T-helper 17 cell (primary cell): ENCODE measurements around the gene TRIO. TPM values are rescaled to one million over a fixed set of nuclear protein-coding genes. Genes with fewer than 3 reads are reported as not detected.

Experiments
- ATAC-seq: fragments of 150-1000 bp; cut with Tn5 transposase; 2 replicates; pipeline ENCODE4 v1.10.0; 2021; ENCODE audit warnings: mild to moderate bottlenecking, moderate library complexity
- DNase-seq, 3 donors: peaks; one replicate each; pipeline versions ENCODE4 v3.0.0 to v3.0.0-alpha.2; 2020 to 2021
- H3K9me3 ChIP-seq: one replicate; pipeline ENCODE4 v1.7.0; 2013; ENCODE audit warnings: low read length, mild to moderate bottlenecking; ENCODE audit not compliant: control insufficient read depth, poor library complexity, severe bottlenecking
- H3K27ac Mint-ChIP-seq: one replicate; pipeline ENCODE4 v1.8.0; 2022; ENCODE audit warnings: mild to moderate bottlenecking, moderate library complexity, mixed read lengths
- H3K27me3 Mint-ChIP-seq: one replicate; pipeline ENCODE4 v1.8.0; 2022; ENCODE audit warnings: mixed read lengths
- H3K36me3 Mint-ChIP-seq: one replicate; pipeline ENCODE4 v1.8.0; 2022; ENCODE audit warnings: low read depth, mixed read lengths
- H3K4me1 Mint-ChIP-seq: one replicate; pipeline ENCODE4 v1.8.0; 2022; ENCODE audit warnings: mild to moderate bottlenecking, mixed read lengths
- H3K4me3 Mint-ChIP-seq: one replicate; pipeline ENCODE4 v1.8.0; 2022; ENCODE audit warnings: mild to moderate bottlenecking, moderate library complexity, mixed read lengths
- total RNA-seq, 4 donors: library from RNA in 2 of 4; stranded (reverse) in 2 of 4; gene quantifications; one replicate each; pipeline ENCODE4 v1.2.3 and lab custom pipeline; 2022 to 2026

TRIO gene
- total RNA-seq, 2 donors from 2014 or later, result 19.3 to 19.5 TPM

DNA sequence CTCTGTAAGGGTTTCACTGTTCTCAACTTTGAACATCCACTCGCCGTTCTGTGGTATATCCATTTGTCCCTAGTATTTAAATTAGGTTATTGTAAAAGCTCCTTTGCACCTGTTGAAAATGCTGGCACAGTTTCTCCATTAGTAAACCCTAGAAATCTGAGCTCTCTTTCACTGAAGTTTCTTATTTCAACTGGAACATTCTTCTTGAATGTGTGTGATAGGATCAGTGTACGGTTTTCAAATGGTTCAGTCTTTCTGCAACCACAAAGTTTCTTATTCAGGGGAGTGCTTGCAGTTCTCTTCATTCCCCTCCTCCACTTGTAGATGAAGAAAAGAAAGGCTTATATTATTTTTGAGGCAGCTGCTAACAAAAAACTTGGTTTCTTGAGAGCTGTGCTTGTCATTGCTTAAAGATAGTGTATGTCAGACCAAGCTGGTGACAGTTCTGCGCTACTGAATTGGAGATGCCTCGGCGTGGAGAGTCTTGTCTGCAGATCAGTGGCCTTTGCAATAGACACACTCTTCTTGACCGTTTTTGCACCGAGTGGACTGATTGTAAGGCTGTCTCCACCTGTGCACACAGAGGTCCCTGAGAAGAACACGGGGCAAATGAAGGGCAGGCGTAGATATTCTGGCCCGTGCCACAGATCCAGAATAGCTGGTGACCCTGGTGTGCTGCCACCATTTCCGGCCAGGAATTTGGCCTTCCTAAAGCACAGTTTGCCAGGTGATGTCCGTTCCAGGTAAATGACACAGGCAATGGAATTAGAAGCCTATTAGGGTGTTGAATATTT lies 102.2 kb downstream of the TRIO start:
- H3K9me3 ChIP-seq, result no peaks in the 10 kb centered on the region
- peaks cover 2% of the 10 kb centered on the region for H3K36me3 Mint-ChIP-seq
- H3K27ac Mint-ChIP-seq, result no peak overlapping the region
- peaks cover 21% of the 10 kb centered on the region for H3K27me3 Mint-ChIP-seq
- no peak for ATAC-seq
- no peaks in the 10 kb centered on the region for H3K4me1 Mint-ChIP-seq
- no peak overlapping the region for H3K4me3 Mint-ChIP-seq
- DNase-seq, result no peak

DNA sequence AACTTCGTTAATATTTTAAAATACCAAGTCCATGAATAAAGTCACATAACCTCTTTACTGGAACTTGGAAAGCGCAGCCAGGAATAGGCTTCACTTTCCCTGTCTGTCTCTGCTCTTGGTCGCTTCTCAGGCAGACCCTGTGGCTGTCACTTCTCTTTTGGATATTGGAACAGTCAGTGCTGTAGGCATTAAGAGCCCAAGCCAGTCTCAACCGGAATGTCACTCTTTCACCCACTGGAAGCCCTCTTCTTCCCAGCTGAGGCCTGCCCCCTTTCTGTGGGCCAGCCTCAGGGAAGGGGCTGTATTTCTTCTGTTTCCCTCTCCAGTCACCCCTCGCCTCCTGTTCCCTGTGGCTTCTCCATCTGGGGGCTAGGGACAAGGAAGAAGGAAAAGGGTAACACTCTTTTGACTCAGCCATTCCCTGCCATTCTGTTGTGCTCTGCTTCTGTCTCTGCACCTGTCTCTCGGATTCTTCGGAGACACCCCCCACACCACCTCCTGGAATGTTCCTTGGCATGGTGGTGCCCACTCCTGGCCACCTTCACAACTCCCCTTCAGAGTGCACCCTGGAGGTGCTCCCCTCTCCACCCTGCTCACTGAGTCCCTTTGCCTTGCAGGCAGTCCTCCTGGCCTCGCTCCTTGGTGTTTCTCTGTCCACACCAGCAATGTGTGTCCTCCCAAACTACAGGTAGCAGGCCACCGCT lies 103.4 kb downstream of the TRIO start:
- H3K4me3 Mint-ChIP-seq, result no peak overlapping the region

GRCh38 chr5:14247054-14247386 lies 103.9 kb downstream of the TRIO start:
- Mint-ChIP-seq H3K27me3 (peaks cover 19% of the 10 kb centered on the region), H3K4me3 (no peak overlapping the region), H3K27ac (no peak overlapping the region), H3K4me1 (peaks cover 2% of the 10 kb centered on the region), H3K36me3 (peaks cover 2% of the 10 kb centered on the region)
- no peak for ATAC-seq
- no peak for DNase-seq
- H3K9me3 ChIP-seq, result no peaks in the 10 kb centered on the region

More for the DNA sequence above, 103.4 kb downstream of the TRIO start:
- H3K27me3 Mint-ChIP-seq, result peaks cover 19% of the 10 kb centered on the region
- no peak for ATAC-seq
- H3K4me1 Mint-ChIP-seq, result peaks cover under 1% of the 10 kb centered on the region
- DNase-seq, result no peak
- no peak overlapping the region for H3K27ac Mint-ChIP-seq
- no peaks in the 10 kb centered on the region for H3K9me3 ChIP-seq
- peaks cover 2% of the 10 kb centered on the region for H3K36me3 Mint-ChIP-seq

- no peaks in the 10 kb centered on the region for H3K9me3 ChIP-seq
- Mint-ChIP-seq H3K4me1 (peaks cover 2% of the 10 kb centered on the region), H3K27ac (no peak overlapping the region), H3K4me3 (no peak overlapping the region), H3K27me3 (peaks cover 22% of the 10 kb centered on the region), H3K36me3 (peaks cover 2% of the 10 kb centered on the region)
- DNase-seq, result no peak
- no peak for ATAC-seq
Measured at GRCh38 chr5:14249258-14250082, 106.3 kb downstream of the TRIO start.

- DNase-seq, result no peak
- no peaks in the 10 kb centered on the region for H3K9me3 ChIP-seq
- no peak overlapping the region for H3K4me3 Mint-ChIP-seq
- H3K27me3 Mint-ChIP-seq, result peaks cover 15% of the 10 kb centered on the region
- ATAC-seq, result no peak
- H3K27ac Mint-ChIP-seq, result no peak overlapping the region
- peaks cover 2% of the 10 kb centered on the region for H3K4me1 Mint-ChIP-seq
- H3K36me3 Mint-ChIP-seq, result peaks cover 2% of the 10 kb centered on the region
Measured at GRCh38 chr5:14250084-14250695, 107.0 kb downstream of the TRIO start.

DNA sequence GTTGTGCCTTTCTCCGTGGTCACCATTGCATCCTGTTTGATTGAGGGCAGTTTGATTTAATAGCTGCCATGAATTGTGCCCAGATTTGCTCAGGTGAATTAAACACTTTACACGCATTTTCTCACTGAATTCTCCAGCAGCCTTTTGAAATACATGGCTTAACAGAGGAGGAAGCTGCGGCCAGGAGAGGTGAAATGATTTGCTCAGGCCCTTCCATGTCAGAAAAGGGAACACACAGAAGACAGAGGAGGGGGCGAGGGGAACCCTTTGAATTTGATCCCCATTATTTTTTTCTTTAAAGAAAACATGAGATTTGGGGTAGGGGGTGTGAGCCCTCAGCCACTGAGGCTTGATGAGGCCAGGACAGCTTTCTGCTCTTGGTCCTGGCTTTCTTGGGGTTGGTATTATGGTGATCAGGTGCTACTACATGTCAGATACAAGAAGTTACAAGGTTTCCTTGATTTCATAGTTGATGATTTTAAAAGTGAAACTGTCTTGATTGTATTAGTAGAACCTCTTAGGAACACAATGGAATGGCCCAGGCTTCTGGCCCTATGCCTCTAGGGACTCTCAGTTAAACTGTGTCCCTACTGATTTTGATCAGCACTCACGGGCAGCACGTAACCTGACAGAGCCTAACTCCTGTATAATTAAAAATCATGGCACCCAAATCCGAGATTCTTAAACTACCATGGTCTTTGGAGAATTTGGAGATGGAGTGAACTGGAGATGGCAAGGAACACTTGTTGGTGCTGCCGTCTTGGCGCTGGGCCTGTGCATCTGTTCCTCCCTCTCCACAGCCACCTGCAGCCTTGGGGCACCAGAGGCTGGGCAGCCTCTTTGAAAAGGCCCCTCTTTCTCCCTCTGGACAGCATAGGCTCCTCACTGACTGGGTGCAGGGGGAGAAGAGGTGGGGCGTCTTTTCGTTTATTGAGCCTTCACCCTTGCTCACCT lies 107.9 kb downstream of the TRIO start:
- Mint-ChIP-seq H3K27ac (no peak overlapping the region), H3K4me1 (peaks cover 2% of the 10 kb centered on the region), H3K4me3 (no peak overlapping the region), H3K36me3 (peaks cover 2% of the 10 kb centered on the region), H3K27me3 (peaks cover 13% of the 10 kb centered on the region)
- no peaks in the 10 kb centered on the region for H3K9me3 ChIP-seq
- no peak for DNase-seq
- peak; percentile 27 for ATAC-seq

GRCh38 chr5:14251733-14252132 lies 108.6 kb downstream of the TRIO start:
- H3K9me3 ChIP-seq, result no peaks in the 10 kb centered on the region
- Mint-ChIP-seq H3K27ac (no peak overlapping the region), H3K27me3 (peaks cover 7% of the 10 kb centered on the region), H3K4me3 (no peak overlapping the region), H3K4me1 (peaks cover 2% of the 10 kb centered on the region), H3K36me3 (peaks cover under 1% of the 10 kb centered on the region)
- DNase-seq (no peak), ATAC-seq (no peak)

- Mint-ChIP-seq H3K4me1 (peaks cover 2% of the 10 kb centered on the region), H3K4me3 (no peak overlapping the region), H3K27me3 (peaks cover 4% of the 10 kb centered on the region), H3K36me3 (no peaks in the 10 kb centered on the region), H3K27ac (no peak overlapping the region)
- ATAC-seq (no peak), DNase-seq (no peak)
- no peaks in the 10 kb centered on the region for H3K9me3 ChIP-seq
Measured at GRCh38 chr5:14252793-14253192, 109.7 kb downstream of the TRIO start.

- no peak overlapping the region for H3K4me3 Mint-ChIP-seq
- DNase-seq, result no peak
- peaks cover 2% of the 10 kb centered on the region for H3K4me1 Mint-ChIP-seq
- H3K27me3 Mint-ChIP-seq, result peaks cover 4% of the 10 kb centered on the region
- no peaks in the 10 kb centered on the region for H3K36me3 Mint-ChIP-seq
- ATAC-seq, result no peak
- H3K9me3 ChIP-seq, result no peaks in the 10 kb centered on the region
- H3K27ac Mint-ChIP-seq, result no peak overlapping the region
Measured at GRCh38 chr5:14254686-14255085, 111.5 kb downstream of the TRIO start.

- ATAC-seq (no peak), DNase-seq (no peak)
- no peaks in the 10 kb centered on the region for H3K9me3 ChIP-seq
- Mint-ChIP-seq H3K36me3 (no peaks in the 10 kb centered on the region), H3K27ac (no peak overlapping the region), H3K27me3 (peaks cover 9% of the 10 kb centered on the region), H3K4me3 (no peak overlapping the region), H3K4me1 (peaks cover 2% of the 10 kb centered on the region)
Measured at GRCh38 chr5:14256026-14256690, 113.0 kb downstream of the TRIO start.

GRCh38 chr5:14256756-14257393 lies 113.7 kb downstream of the TRIO start:
- peaks cover 12% of the 10 kb centered on the region for H3K27me3 Mint-ChIP-seq
- no peaks in the 10 kb centered on the region for H3K36me3 Mint-ChIP-seq
- no peak overlapping the region for H3K4me3 Mint-ChIP-seq
- H3K27ac Mint-ChIP-seq, result no peak overlapping the region
- no peaks in the 10 kb centered on the region for H3K9me3 ChIP-seq
- H3K4me1 Mint-ChIP-seq, result no peaks in the 10 kb centered on the region
- ATAC-seq (no peak), DNase-seq (no peak)
